ENCODE data around the gene C2orf72. TPM values are rescaled to one million over a fixed set of nuclear protein-coding genes. Genes with fewer than 3 reads are reported as not detected.

Gene C2orf72
- total and polyA plus RNA-seq, 2 of the 13 experiments (the other 11 are each of a cell fraction or from before 2014, with no cell fraction given), result 147 to 203 TPM

- TF ChIP-seq, protein P1, sequence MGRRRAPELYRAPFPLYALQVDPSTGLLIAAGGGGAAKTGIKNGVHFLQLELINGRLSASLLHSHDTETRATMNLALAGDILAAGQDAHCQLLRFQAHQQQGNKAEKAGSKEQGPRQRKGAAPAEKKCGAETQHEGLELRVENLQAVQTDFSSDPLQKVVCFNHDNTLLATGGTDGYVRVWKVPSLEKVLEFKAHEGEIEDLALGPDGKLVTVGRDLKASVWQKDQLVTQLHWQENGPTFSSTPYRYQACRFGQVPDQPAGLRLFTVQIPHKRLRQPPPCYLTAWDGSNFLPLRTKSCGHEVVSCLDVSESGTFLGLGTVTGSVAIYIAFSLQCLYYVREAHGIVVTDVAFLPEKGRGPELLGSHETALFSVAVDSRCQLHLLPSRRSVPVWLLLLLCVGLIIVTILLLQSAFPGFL (CRISPR knock-in tag; IDR thresholded peaks at IDR 0.05), result no peak
- no peak for TF ChIP-seq FOSL2 (CRISPR knock-in tag; IDR thresholded peaks at IDR 0.05)
- TF ChIP-seq ZBTB38 (CRISPR knock-in tag; IDR thresholded peaks at IDR 0.05), result no peak
- no peak for TF ChIP-seq ZNF776 (CRISPR knock-in tag; IDR thresholded peaks at IDR 0.05)
- TF ChIP-seq SALL1 (CRISPR knock-in tag; IDR thresholded peaks at IDR 0.05), result peak; percentile 24
- peak; percentile 63; the same call in 1 of the 2 replicates for TF ChIP-seq HMG20A (CRISPR knock-in tag; IDR thresholded peaks at IDR 0.05; ENCODE audit: borderline replicate concordance)
- no peak for TF ChIP-seq ZNF709 (CRISPR knock-in tag; IDR thresholded peaks at IDR 0.05)
- no peak for TF ChIP-seq RBM39 (IDR thresholded peaks at IDR 0.05; ENCODE audit: low read depth, low read length, poor library complexity, severe bottlenecking)
- TF ChIP-seq KLF15 (CRISPR knock-in tag; IDR thresholded peaks at IDR 0.05; ENCODE audit: borderline replicate concordance), result no peak
- no peak for TF ChIP-seq ZNF17 (CRISPR knock-in tag; IDR thresholded peaks at IDR 0.05)
- TF ChIP-seq, protein P2, sequence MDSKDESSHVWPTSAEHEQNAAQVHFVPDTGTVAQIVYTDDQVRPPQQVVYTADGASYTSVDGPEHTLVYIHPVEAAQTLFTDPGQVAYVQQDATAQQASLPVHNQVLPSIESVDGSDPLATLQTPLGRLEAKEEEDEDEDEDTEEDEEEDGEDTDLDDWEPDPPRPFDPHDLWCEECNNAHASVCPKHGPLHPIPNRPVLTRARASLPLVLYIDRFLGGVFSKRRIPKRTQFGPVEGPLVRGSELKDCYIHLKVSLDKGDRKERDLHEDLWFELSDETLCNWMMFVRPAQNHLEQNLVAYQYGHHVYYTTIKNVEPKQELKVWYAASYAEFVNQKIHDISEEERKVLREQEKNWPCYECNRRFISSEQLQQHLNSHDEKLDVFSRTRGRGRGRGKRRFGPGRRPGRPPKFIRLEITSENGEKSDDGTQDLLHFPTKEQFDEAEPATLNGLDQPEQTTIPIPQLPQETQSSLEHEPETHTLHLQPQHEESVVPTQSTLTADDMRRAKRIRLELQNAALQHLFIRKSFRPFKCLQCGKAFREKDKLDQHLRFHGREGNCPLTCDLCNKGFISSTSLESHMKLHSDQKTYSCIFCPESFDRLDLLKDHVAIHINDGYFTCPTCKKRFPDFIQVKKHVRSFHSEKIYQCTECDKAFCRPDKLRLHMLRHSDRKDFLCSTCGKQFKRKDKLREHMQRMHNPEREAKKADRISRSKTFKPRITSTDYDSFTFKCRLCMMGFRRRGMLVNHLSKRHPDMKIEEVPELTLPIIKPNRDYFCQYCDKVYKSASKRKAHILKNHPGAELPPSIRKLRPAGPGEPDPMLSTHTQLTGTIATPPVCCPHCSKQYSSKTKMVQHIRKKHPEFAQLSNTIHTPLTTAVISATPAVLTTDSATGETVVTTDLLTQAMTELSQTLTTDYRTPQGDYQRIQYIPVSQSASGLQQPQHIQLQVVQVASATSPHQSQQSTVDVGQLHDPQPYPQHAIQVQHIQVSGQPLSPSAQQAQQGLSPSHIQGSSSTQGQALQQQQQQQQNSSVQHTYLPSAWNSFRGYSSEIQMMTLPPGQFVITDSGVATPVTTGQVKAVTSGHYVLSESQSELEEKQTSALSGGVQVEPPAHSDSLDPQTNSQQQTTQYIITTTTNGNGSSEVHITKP (CRISPR knock-in tag; IDR thresholded peaks at IDR 0.05; ENCODE audit: low read depth), result peak; percentile 16; the same call in 1 of the 2 replicates
- TF ChIP-seq ZNF530 (CRISPR knock-in tag; IDR thresholded peaks at IDR 0.05; ENCODE audit: low read depth), result no peak
- TF ChIP-seq MTA1 (CRISPR knock-in tag; IDR thresholded peaks at IDR 0.05; ENCODE audit: borderline replicate concordance), result peak; percentile 38; the same call in 1 of the 2 replicates
- no peak for TF ChIP-seq ZNF563 (CRISPR knock-in tag; IDR thresholded peaks at IDR 0.05)
- TF ChIP-seq, protein P3, sequence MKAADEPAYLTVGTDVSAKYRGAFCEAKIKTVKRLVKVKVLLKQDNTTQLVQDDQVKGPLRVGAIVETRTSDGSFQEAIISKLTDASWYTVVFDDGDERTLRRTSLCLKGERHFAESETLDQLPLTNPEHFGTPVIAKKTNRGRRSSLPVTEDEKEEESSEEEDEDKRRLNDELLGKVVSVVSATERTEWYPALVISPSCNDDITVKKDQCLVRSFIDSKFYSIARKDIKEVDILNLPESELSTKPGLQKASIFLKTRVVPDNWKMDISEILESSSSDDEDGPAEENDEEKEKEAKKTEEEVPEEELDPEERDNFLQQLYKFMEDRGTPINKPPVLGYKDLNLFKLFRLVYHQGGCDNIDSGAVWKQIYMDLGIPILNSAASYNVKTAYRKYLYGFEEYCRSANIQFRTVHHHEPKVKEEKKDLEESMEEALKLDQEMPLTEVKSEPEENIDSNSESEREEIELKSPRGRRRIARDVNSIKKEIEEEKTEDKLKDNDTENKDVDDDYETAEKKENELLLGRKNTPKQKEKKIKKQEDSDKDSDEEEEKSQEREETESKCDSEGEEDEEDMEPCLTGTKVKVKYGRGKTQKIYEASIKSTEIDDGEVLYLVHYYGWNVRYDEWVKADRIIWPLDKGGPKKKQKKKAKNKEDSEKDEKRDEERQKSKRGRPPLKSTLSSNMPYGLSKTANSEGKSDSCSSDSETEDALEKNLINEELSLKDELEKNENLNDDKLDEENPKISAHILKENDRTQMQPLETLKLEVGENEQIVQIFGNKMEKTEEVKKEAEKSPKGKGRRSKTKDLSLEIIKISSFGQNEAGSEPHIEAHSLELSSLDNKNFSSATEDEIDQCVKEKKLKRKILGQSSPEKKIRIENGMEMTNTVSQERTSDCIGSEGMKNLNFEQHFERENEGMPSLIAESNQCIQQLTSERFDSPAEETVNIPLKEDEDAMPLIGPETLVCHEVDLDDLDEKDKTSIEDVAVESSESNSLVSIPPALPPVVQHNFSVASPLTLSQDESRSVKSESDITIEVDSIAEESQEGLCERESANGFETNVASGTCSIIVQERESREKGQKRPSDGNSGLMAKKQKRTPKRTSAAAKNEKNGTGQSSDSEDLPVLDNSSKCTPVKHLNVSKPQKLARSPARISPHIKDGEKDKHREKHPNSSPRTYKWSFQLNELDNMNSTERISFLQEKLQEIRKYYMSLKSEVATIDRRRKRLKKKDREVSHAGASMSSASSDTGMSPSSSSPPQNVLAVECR (CRISPR knock-in tag; IDR thresholded peaks at IDR 0.05; ENCODE audit: borderline replicate concordance), result peak; percentile 68; the same call in 1 of the 2 replicates
- TF ChIP-seq, protein P4, sequence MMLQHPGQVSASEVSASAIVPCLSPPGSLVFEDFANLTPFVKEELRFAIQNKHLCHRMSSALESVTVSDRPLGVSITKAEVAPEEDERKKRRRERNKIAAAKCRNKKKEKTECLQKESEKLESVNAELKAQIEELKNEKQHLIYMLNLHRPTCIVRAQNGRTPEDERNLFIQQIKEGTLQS (CRISPR knock-in tag; IDR thresholded peaks at IDR 0.05), result no peak; the same call in 1 of the 2 replicates
- TF ChIP-seq TSC22D2 (CRISPR knock-in tag; IDR thresholded peaks at IDR 0.05; ENCODE audit: borderline replicate concordance), result no peak
- peak; percentile 79 for TF ChIP-seq HIC2 (CRISPR knock-in tag; IDR thresholded peaks at IDR 0.05; ENCODE audit: low read depth)
Observed at GRCh38 chr2:231047274-231047922, 10.1 kb downstream of the C2orf72 start (continued).

All from HepG2 (cell line).